Loucy (cell line): ENCODE data around the gene BACH2.

ENCODE experiments used
- CTCF ChIP-seq: fragments of 200-600 bp; sonication (generic); conservative IDR thresholded peaks from 2 replicates; pipeline ENCODE4 v1.5.1; 2014; ENCODE audit warnings: mild to moderate bottlenecking, antibody characterized with exemption, low read length
- EZH2phosphoT487 ChIP-seq: fragments of 200-600 bp; IDR thresholded peaks from 2 replicates; pipeline ENCODE4 v1.6.1; 2018; ENCODE audit warnings: antibody characterized with exemption, mild to moderate bottlenecking, moderate library complexity, borderline replicate concordance

GRCh38 chr6:90203672-90204071, 93.0 kb downstream of the BACH2 start:
- TF ChIP-seq CTCF (no peak), EZH2phosphoT487 (no peak)
